ENCODE measurements around the gene NAT9.

The NAT9 gene

GRCh38 chr17:74776044-74776962, at the start of gene NAT9:
TSS of gene NAT9 (minus strand) at chr17:74776345. CDS start at chr17:74775698, 647 bp downstream.
- peak; percentile 96 for DNase-seq

GRCh38 chr17:74824961-74825627, 48.9 kb upstream of the NAT9 start:
- DNase-seq, result no peak

- DNase-seq, result no peak
Measured at GRCh38 chr17:74822939-74823367, 46.8 kb upstream of the NAT9 start.

- no peak for DNase-seq
Measured at GRCh38 chr17:74822335-74822938, 46.3 kb upstream of the NAT9 start.

GRCh38 chr17:74821655-74822334, 45.6 kb upstream of the NAT9 start:
- no peak for DNase-seq

- DNase-seq, result no peak
Measured at GRCh38 chr17:74819801-74820436, 43.8 kb upstream of the NAT9 start.

GRCh38 chr17:74818291-74818938, 42.3 kb upstream of the NAT9 start:
- no peak for DNase-seq

GRCh38 chr17:74816905-74817620, 40.9 kb upstream of the NAT9 start:
- no peak for DNase-seq

- DNase-seq, result no peak
Measured at GRCh38 chr17:74815550-74816370, 39.6 kb upstream of the NAT9 start.

- no peak for DNase-seq
Measured at GRCh38 chr17:74815067-74815466, 38.9 kb upstream of the NAT9 start.

- no peak for DNase-seq
Measured at GRCh38 chr17:74814453-74814852, 38.3 kb upstream of the NAT9 start.

GRCh38 chr17:74812109-74813009, 36.2 kb upstream of the NAT9 start:
- no peak for DNase-seq

GRCh38 chr17:74810699-74811485, 34.7 kb upstream of the NAT9 start:
- no peak for DNase-seq

GRCh38 chr17:74808714-74809430, 32.7 kb upstream of the NAT9 start:
- DNase-seq, result no peak

GRCh38 chr17:74807925-74808324, 31.8 kb upstream of the NAT9 start:
- no peak for DNase-seq

- no peak for DNase-seq
Measured at GRCh38 chr17:74807441-74807840, 31.3 kb upstream of the NAT9 start.

- DNase-seq, result no peak
Measured at GRCh38 chr17:74806334-74806733, 30.2 kb upstream of the NAT9 start.

- DNase-seq, result no peak
Measured at GRCh38 chr17:74805591-74805991, 29.4 kb upstream of the NAT9 start.

Data from CD4-positive, alpha-beta T cell treated with Interleukin-4 for 4 hours (primary cell).